SW 1271 (cell line): Measurements from ENCODE around the gene RAD18.
A peak's percentile ranks its signal among the peaks of the same experiment; 100 is the strongest.

Experiments used
- DNase-seq, 2 experiments: peaks; one replicate each; lab custom pipeline; 2025; lab: John Stamatoyannopoulos, UW

RAD18 gene, protein sequence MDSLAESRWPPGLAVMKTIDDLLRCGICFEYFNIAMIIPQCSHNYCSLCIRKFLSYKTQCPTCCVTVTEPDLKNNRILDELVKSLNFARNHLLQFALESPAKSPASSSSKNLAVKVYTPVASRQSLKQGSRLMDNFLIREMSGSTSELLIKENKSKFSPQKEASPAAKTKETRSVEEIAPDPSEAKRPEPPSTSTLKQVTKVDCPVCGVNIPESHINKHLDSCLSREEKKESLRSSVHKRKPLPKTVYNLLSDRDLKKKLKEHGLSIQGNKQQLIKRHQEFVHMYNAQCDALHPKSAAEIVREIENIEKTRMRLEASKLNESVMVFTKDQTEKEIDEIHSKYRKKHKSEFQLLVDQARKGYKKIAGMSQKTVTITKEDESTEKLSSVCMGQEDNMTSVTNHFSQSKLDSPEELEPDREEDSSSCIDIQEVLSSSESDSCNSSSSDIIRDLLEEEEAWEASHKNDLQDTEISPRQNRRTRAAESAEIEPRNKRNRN

DNA sequence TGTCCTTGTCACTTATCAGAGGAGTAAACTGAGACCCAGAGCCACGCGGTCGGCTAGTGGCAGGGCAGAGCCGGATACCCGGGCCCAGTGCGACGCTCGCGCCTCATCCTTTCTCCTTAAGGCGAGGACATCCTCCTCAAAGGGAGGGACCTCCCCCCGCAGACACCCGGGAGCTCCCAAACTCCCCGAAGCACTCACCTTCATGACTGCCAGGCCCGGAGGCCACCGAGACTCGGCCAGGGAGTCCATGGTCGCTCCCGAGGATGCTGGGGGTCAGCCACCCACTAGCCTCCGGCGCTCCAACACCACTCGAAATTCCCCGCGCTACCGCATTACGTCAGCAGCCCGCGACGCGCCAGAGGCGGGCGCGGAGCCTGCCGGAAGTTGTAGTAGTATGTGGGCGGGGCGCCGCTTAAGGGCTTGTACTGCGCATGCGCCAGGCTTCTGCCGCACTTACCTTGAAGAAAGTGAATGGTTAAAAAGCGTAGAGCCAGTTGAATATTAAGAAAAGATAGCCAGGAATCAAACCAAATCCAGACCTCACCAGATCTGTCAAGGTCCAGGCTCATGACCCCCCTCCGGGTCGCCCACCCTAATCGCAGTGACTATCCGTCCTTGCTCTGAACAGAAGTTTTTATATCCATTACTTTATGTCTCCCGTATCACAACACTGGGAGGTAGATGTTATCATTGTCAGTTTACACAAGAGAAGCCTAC, at the start of gene RAD18:
Gene RAD18 (minus strand): TSS at position 336 of the 717 bp plus-strand sequence. CDS start 87 bp downstream, at position 249.
- peak; percentile 79 to 96 for DNase-seq

DNA sequence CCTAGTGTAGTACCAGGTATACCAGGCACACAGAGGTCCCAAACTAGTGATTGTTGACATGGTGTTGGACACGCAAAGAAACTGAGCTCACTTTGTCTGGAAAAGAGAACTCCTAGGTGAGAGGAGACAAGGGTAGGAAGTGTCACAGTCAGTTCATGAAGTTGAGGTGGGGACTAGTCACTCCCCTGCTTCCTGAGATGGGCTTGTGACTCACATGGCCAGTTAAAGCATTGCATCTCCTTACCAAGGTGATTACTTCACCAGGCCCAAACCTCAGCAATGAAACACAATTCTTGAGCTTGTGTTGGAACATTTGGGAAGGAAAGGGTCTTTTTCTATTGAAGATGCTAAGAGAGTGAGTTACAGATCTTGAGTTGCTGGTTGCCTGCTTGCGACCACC, 49.2 kb upstream of the RAD18 start:
- DNase-seq, result no peak

DNA sequence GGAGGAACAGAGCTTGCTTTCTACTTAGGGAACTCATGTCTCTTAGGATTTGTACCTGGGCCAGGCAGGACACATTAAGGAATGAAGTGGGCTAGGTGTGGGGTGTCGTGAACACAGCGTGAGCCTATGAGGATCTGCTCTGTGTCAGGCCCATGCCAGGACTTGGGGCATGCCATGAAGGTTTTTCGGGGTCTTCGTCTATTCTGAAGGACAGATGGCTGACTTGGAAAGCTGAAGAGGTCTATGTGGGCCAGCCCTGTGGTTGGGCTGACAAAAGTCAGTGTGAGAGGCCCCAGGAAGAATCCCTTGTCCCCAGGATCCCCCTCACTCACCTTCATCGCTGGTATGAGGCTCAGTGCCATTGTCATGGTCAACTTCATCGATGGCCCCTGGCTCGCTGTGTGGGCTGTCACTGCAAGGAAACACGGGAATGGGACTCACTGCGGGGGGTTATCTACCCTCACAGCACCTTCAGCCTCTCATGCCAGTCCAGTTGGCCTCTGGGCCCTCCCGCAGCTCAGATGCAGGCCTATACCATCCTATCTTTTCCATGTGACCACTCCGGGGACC, 46.8 kb upstream of the RAD18 start:
- DNase-seq, result no peak

DNA sequence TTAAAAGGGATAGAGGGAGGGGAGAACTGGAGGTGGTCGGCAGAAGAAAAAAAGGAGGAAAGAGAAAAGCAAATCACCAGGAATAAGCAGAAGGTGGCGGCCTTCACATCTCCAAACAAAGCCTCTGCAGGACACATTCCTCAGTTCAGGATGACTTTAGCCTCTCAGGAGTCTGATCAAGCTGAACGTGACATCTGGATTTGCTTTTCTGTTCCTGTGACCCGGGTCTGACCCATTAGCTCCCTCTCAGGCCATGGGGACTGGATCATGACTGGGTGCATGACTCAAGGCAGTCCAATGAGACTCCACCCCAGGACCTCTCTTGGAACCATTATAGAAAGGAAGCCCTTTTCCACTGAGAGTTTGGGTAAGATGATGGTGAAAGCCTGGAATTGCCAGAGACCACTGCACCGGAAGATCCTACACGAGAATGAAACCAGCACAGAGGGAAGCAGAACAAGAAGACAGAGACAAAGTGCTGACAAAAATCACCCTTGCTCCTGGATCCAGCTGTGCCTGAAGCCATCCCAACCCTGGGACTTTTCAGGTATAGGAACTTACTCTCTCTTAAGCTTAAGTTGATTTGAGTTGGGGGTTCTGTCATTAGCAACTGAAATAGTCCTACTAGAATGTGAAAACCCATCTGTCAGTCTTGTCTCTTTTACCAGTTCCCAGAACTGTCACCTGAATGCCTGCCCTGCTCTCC, 45.4 kb upstream of the RAD18 start:
- no peak for DNase-seq

DNA sequence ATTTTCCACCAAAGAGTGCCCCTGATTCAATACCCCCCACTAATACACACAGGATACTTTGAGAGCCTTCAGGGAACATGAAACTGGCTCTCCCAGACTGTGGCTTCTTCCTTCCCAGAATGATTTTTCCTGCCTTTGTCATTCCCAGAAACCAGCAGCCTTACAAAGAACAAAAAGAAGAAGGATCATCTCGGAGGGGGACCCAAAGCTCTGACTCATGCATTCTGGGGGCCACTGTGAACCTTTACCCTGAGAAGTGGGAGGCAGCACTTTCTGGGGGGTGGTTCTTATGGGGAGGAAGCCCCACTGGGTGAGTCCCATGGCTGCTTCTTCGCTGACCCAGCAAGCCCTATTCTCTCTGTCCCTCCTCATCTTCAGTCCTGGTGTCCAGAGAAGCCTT, 44.7 kb upstream of the RAD18 start:
- DNase-seq, result no peak

DNA sequence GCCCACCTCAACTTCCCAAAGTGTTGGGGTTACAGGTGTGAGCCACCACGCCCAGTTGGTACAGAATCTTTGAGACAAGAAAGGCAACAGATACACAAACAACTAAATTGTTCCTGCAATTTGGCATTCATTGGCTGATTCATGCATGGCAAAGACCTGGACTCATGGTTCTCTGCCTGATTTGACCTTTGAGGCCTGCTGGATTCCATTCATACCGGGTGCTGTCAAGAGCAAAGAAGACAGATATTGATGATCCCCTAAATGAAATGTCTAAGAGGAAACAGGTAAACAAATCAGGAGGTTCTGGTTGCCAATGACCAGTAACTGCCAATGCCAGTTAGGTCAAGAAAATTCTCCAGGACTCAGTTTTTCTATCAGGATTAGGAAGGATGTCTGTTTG, 43.9 kb upstream of the RAD18 start:
- DNase-seq, result no peak

DNA sequence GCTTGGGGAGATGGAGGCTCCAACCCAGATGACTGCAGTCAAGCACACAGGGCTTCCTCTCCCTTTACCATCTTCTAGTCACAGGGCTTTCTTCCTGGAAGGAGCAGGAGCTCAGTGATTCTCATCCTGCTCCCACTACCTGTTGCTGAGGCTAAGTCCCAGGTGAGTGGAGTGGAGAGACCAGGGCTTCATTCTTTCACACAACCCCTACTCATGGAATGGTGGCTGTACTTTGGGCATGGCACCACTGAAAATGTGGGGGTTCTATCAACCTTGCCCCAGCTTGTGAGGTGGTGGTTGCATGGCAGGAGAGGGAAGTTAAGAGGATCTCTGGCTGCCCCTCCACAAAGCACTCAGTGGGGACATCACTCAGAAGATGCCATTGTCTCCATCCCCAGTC, 36.8 kb upstream of the RAD18 start:
- DNase-seq, result no peak

DNA sequence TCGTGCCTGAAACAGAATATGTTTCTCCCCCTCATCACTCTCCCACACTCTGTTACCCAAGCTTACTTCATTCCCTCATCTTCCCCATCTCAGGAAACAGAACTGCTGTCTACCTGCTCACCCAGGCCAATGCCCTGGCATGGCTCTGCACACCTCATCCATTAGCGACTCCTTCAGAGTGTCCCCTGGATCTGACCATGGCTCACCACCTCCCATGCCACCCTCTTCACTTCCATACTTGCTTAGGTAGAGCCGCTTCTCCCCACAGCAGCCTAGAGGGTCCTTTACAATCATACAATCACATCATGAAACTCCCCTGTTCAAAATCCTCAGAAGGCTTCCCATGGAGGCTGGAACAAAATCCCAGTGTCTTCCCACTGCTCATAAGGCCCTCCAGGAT, 33.9 kb upstream of the RAD18 start:
- DNase-seq, result no peak

DNA sequence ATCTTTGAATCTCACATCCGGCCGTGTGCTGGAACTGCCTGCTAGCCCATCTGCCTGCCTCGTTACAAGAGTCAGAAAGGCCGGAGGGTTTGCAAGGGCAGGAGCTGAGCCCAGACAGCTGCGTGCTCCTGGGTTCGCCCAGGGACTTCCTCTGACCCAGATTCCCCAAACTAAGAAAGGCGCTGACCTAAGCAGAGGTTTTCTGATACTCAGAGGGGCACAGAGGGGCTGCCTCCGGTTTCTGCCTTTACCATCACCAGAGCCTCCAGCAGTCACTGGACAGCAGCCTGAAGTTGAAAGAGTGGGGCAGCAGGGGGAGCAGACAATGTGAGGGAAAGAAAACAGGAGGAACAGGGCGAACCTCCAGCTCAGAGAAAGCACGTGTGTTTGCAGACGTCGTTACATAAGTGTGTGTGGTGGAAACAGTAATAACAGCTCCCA, 33.4 kb upstream of the RAD18 start:
- no peak for DNase-seq

DNA sequence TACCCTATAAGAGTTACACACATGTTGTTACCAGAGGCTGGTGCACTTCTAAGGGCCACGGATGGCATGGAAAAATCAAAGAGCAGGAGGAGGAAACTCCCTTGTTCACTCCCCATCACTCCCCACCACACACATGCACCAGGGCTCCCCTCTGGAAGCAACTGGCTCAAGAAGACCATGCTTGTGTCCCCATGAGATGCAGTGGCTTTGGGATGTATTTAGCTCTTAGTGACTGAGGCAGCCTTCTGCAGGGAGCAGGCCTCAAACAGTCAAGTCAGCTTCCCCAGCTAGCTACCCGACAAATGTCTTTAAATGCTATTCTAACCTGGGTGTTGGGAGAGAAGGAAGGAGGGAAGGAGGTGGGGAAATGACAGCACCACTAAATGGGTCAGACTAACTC, 32.9 kb upstream of the RAD18 start:
- DNase-seq, result no peak

DNA sequence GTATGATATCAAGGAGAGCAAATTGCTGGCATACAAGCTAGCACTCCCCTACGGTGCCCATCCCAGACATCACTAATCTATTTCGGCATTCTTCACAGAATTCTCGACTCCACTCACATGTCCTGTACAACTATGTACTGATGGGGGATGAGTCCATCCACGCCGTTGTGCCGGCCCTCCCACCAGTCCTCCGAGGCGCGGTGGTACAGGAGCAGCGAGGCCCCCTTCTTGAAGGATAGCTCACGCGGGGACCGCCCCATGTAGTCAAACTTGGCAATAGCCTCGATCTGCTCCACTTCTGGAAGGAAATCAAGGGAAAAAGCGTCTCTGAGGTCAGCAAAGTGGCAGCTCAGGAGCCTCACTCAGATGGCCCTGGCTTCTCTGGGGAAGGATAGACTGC, 31.0 kb upstream of the RAD18 start:
- no peak for DNase-seq

DNA sequence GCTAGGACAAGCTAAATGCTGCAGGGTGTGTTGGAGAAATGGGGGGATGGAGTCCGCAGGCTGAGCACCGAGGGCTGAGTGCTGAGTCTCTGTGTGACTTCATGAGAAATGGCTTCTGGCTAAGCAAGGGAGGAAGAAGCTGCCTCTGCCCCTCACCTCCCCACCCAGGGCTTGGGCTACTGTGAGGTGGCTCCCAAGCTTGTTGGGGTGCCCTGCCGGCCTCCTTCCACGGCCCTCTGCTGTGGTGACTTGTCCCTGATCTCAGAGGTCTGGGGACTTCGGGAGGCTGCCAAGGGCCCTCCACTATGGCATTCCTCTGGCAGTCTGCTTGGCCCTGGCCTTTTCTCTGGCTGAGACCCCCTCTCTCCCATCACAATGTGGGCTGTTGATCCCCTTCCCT, 30.1 kb upstream of the RAD18 start:
- DNase-seq, result no peak

DNA sequence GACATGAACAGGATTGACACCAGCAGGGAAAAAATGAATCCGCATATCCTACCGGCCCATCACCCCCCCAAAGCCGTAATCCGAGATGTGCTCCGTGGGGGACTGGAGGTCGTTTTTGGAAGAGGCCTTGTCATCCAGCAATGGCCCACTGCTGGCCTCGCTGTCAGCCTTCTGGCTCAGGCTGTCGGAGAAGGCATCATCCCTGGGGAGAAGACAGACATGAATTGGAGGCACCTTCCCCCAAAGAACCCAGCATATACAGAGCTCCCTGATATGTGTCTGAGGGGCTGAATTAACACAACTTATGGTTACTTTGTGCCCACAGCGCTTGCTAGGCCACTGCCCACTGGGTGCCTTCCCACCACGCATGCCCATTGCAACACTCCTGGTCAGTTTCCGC, 29.6 kb upstream of the RAD18 start:
- no peak for DNase-seq

DNA sequence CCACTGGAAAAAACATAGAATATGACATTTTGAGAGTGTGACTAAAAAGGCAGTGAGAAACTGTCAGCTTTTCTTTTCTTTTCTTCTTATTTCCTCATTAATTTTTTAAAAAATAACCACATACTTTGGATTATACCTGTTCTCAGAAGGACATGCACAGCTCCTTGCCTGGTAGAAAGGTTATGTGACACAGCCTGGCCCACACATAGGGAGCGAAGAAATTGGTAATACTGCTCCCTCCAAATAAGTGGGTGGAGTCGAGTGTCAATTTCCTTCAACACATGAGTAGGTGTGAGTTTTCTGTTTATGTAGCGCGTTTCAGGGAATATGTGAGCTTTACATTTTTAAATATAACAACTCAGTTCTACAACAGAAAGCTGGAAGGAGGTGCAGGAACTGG, 28.9 kb upstream of the RAD18 start:
- no peak for DNase-seq

DNA sequence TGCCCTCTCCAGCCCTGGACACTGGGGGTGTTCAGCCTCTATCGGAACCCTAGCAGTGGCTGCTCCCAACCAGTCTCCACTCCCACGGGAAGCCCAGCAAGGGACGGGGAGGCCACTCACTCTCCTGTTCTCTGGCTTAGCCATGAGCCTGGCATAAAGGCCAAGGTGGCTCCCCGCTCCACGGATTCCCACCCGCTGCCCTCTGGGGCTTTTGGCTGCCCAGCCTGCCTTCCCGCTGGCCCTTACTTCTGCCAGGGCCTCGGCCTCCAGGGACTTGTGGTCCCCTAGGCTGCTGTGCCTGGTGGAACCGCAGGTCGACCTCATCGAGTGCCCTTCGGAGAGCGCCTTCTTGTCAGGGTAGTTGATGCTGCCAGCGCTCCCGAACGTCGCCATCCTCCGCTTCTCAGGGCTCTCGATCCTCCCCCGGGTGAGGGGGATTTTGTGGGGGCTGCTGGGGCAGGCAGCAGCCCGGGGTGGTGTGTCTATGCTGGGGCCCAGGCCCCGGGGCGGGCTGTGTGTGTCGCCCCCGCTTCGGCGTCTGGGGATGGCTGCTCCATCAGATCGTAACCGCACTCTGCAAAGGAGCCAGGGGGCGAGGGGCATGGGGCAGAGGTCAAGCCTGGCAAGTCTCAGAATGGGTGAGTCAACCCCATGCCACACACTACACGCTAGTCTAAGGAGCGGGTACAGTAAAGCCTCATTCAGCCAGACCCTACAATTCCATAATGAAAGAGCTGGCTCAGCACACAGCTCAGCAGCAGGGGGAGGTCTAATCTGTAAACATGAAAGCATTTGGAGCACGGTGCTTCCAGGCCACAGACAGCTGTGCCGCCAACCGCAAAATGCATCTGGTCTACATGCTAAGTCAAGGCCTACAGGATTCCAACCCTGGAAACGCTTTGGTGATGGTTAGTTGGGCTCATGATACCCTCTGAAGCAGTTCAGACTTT, 27.3 kb upstream of the RAD18 start:
- DNase-seq, result no peak

DNA sequence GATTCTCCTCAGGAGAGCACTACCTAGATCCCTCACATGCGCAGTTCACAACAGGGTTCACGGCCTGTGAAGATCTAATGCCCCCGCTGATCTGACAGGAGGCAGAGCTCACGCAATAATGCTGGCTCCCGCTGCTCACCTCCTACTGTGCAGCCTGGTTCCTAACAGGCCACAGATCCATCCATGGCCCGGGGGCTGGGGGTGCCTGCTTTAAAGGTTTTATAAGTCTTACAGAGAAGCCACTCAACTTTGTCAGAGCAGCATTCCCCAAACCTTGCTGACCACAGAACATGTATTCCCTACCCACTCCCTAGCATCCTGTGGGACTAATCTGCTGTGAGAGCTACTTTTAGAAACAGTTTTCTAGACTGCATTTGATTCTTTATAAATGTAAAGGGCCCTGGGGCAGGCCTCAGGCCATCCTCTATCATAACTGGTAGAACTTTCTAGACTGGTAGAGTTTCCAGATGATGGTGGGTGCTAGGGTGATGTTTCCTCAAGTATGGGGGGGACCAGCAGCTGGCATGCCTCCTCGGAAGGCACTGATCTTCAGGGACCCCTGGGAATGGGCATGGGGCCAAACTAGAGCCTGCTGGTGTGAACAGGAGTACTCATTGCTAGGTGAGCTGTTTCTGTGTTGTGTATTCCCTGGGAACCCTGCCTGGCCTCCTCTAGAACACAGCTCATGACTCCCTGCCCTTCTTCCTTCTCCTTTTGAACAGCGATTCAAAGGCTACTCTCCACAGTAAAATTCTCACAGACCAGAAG, 25.7 kb upstream of the RAD18 start:
- DNase-seq, result no peak

DNA sequence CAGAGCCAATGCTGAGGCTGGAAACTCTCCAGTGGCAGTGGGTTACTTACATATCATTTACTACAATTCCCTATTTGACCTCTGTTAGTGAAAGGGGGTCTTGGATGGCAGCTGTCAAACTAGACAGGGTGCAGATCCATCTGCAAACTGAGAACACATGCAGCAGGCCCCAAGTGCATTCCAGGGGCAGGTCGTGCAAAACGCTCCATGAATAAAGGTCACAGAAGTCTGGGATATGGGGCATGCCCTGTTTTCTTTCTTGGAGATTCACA, 25.0 kb upstream of the RAD18 start:
- DNase-seq, result no peak

DNA sequence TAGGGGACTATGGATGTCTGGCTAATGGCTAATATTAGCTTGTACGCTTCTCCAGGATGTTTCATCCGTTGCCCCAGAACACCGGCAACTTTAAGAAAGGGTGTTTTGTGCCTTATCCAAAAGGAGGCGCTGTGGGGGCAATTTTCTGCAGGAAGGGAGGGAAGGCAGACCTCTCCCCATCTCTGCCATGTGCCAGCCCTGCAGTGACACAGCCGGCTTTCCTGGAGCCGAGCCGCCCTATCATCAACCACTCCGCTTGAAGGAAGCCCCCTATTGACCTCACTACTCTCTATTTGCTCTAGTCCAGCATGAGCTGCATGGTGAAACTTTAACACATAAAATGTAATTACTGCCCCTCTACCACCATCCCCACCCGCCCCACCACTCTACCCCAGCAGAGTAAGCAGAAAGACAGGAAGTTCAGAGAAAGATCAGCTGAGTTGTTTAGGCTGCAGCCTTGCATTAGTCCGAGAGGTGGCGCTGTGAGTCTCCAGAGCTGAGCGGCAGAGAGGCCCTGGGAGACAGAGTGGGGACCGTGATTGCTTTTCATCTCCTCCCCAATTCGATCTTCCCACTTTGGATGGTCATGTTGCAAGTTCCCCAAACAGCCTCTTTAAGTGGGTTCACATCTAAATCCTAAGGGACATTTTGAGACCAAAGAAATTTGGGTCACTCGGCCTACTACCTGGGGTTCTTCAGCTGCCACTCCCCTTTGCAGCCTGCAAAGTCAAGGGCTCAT, 24.5 kb upstream of the RAD18 start:
- DNase-seq, result peak in 1 of 2 experiments; percentile 64

DNA sequence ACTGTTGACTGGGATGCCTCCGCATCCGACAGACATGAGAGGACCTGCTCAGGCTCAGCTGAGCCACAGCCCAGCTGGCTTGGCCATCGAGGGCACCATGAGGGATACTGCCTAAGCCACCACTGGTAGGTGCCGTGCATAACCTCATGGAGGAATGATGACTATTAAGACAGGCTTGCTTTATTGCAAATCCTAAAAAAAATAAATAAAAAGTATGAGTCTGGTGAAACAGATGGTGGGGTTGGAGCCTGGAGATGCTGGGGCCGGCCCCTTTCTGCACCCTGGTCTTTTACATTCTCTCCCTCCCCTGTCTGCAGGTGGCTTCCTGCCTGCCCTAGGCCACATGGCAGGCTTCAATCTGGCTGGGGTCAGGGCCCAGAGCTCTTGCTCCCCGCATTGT, 24.0 kb upstream of the RAD18 start:
- no peak for DNase-seq

DNA sequence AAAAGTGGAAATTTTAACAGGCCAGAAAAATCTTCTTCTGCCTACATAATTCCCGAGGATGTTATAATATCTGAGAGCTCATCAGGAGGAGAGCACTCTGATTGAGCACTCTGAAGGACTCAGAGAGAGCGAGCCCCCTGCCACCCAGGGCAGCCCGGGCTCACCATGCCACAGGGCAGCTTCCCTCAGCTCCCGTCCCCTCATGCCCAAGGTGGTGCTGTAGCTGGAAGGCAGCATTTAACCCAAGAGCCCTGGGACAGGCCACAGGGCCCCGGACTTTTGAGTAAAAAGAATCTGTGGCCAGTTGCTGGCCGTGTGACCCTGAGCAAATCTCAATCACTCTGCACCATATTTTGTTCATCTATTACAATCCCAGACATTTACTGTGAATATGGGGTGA, 23.5 kb upstream of the RAD18 start:
- no peak for DNase-seq
